ENCODE data around the gene KLF2.
A peak's percentile ranks its signal among the peaks of the same experiment; 100 is the strongest.

Gene KLF2

DNA sequence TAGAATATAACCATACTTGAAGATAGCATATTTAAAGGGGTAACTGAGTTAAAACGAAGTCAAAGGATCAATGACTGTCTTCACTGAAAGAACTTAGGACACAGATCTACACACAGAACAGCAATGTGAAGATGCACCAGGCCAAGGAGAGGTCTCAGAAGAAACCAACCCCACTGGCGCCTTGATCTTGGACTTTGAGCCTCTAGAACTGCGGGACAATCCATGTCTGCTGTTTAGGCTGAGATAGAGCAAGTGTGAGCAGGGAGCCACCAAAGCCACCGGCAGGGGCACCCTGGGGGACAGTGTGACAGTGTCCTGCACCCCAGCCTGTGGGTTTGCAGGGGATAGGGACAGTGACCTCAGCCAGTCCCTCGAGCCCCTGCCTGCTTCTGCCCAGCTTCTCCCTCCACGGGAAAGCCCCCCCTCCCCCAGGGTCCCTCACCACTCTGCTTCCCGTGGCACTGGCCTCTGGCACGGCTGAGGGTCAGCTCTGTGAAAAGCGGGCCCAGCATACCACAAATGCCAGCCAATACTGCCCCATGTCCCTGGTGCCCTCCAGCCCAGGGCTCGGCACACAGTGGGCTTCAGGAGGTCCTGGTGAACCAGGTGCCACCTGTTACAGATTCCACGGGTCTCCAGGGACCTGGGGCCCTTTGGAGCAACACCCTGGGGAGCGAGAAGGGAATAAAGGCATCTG is 40.8 kb downstream of the KLF2 start:
- no peak for DNase-seq (ENCODE audit: low spot score)

DNA sequence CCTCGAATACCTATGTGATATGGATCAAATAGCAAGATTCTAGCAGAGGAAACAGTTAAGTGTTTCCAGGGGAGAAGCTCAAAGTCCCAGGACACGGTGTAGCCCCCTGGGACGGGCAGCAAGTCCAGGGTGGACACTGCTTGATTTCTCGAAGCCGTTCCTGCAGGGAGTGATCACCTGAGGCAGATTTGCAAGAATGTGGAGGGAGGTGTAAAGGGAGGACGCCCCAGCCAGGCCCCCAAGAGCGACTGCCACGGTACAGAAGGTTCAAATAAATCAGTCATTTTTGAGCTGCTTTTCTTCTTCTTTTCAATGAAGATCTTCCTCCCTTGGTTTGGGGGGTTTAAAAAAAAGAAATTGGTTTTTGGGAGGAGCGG is 41.4 kb downstream of the KLF2 start:
- no peak for DNase-seq (ENCODE audit: low spot score)

DNA sequence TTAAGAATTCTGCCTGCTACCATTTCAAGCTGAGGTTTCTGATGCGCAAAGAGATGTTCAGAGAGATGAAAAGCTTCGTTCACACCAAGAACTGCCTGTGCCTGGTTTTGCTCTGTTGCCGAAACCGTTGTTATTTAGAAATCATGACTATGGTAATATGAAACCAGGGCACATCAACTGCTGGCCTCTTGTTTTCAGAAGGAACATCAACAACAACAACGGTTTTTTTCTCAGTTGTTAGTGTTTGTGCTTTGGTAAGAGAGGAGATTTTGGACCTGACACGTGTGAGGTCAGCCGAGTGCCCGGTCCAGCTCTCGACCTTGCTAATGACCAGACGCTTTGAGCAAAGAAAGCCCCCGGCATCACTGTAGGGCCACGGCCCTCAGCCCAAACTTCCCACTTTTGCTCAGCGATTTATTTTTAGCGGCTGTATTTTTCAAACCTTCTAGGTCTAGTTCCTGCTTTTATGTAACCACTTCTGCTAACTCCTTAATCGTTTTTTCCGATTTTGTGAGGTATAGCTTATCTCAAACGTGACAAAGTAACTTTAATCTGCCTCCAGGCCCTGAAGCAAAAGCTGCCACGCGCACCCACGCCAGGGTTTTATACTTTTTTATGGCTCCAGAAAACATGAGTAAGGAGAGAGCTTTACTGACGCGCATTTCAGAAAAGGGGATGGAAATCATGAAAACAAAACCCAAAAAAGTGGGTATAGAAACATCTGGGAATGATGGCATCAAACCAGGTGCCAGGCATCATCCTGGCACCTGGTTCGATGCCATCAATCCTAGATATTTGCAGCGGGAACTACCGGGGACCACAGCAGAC is 42.0 kb downstream of the KLF2 start:
- DNase-seq (ENCODE audit: low spot score), result no peak

DNA sequence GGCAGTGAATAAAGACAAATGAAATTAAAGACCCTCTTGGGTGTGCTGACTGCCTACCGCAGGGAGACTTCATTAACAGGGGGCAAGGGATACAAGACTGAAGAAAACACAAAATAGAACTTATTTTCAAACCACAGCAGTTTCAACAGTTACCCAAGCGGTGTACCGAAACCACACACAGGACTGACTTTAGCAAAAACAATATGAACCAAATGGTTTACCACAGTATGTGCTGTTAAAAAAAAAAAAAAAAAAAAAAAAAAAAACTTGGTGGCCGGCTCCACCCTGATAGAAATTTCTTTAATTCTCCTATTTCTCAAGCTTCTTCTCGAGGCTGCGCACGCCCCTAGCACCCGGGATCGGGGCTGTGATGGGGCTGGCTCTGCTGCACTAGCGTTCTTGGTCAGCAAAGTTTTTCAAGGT is 42.6 kb downstream of the KLF2 start:
- DNase-seq (ENCODE audit: low spot score), result no peak

DNA sequence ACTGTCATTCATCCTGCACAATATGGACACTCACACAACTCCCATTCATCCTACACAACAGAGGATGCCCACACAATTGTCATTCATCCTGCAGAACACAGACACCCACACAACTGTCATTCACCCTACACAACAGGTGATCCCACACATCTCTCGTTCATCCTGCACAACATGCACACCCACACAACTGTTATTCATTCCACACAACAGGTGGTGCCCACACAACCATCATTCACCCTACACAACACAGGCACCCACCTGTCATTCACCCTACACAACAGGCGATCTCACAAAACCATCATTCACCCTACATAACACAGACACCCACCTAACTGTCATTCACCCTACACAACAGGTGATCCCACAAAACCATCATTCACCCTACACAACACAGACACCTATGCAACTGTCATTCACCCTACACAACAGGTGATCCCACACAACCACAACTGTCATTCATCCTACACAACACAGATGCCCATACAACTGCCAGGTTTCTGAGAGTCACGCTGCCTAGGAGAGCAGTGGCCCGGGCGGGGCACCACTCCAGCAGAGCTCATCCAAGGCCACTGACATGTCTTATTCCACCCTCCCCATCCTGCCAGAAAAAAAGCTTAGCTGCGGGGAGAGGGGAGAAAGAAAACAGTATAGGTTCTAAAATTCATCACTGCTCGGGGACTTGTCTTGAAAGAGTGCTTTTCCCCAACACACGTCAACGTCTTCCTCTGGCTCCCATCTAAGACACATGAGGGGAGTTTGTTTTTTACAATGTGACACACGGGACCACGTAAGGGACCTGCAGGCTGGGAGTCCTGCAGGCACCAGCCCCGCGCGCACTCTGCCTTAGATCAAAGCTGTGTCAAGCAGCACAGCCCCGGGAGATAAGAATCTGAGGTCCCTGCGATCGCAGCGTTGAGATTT is 44.0 kb downstream of the KLF2 start:
- DNase-seq (ENCODE audit: low spot score), result no peak

DNA sequence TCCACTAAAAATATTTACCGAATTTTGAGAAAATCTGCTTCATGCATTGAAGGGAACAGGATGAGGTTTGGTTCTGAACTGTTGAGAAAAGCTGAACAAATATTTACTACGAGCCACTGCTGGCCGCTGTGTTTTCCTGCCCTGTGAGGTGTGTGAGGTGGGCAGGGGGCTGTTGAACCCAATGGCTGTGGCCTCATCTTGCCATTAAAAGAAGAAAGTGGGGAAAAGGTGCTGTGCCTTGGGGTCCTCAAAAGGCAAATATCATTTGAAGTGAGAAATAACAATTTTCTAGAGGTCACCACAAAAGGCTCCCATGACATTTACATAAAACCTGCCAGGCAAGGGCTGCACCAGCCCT is 44.7 kb downstream of the KLF2 start:
- DNase-seq (ENCODE audit: low spot score), result no peak

DNA sequence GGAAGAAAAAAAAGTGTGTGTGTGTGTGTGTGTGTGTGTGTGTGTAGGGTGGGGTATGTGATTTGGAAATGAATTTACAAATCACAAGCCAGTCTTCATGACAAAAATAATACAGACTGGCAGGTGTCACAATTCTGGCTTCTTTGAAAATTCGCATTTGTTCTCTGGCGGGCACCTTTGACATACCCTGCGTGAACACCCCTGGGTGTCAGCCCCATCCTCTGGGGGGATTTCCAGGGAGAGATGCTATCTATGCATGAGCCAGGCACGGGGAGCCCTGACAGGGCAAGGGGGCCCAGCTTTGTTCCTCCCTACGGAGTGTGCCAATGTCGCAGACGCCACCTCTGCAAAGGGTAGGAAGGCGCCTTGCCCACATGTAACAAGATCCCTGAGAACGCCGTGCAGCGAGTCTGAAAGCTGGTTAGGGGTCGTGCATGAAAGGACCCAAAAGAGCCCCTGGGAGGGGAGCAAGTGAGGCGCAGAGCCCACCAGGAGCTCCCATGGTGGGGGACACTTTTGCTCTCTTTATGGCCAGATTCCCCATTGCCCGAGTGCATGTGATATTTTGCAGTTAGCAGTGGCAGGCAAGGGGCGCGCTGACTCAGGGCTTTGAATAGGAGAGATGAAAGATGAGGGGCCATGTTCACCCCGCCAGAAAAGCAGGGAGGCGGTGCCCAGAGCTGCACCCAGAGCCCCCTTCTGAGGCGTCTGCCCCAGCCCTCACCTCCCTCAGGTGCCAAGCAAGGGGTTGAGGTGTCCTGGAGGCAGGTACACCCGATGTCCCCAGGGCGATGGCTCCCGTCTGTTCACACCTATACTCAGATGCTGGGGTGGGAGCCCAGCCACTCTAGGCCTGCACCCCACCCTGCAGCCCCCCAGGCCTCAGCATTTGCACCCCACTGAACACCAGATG is 45.3 kb downstream of the KLF2 start:
- no peak for DNase-seq (ENCODE audit: low spot score)

DNA sequence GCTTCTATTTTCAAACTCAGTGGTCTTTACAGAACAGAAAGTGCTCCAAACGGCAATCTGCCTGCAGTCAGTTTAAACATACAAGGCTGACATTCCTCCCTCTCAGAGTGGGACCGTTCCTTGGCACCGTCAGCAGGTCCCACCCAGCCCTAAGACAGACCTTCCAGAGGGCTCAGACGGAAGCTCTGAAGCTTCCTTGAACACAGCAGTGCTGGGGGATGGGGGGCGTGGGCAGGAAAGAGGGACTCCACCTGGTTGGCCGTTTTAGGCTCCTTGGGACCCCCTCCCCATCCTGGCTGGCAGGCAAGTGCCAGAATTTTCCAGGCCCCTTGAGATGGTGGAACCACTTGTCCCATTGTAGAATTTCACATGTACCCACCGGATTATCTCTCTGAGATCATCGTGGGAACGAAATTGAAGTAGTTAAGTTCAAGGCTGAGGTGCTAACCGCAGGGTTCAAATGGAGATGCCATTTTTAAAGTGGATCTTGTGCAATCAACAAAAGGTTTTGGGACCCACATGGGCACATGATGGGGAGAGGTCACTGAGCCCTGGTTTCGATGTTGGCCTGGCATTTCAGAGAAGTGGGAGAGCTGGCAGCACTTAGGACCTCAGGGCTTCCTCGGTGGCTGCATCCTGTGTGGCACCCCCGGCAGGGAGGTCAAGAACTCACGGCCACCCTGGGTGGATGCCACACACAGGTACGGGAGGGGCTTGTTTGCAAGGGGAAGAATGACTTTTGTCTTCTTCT is 46.2 kb downstream of the KLF2 start:
- no peak for DNase-seq (ENCODE audit: low spot score)

DNA sequence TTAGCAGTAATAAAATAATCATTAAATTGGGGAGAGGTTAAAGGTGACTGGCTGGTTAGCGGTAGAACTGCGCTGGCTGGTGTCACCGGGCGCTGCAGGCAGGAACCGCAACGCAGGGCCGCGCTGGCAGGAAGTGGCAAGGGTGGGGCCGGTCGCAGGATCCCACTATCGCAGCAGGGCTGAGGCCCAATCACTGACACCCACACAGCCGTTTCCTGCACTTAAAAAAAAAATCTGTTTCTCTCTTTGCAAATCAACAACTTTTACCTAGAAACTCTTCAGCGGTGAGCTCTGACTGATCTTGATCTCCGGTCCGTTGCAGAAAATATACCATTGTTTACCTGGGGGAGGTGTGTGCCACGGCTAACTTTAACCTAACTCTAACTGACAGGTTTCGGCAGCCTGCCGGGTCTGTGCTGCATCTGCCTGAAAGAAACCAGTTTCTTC is 46.9 kb downstream of the KLF2 start:
- no peak for DNase-seq (ENCODE audit: low spot score)

DNA sequence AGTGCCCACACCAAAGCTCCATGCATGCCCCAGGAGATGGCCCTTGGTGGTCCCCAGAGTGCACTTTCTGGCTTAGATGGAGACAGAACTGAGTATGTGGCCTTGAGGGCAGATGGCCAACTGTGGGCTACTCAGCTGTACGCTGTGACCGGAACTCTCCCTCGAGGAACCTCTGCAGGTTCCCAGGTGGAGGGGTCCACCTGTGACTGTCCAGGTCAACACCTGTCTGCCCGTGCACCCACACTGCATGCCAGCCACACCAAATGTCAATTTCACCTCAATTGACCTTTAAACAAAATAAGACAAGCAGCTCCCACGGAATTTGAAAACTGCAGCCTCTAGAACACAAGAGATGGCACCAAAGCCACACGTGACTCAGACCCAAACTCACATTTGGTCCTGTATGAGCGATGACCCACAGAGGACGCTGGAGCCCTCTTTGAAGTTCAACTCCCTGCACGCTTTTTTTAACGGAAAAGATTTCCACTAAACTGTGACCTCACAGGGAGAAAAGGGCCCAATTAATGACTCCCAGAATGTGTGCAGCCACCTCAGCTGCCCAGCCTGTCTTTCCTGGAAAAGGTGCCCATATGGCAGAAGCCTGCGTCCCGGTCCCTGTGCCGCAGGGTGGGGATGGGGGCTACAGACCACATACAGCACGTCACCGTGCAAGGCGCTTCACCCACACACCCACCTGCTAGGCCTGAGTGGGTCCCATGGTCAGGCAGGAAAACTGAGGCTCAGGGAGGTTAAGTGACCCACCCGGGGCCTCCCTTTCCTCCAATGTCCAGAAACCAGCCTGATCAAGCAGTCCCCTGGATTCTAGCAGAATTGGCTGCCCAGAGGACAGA is 47.7 kb downstream of the KLF2 start:
- no peak for DNase-seq (ENCODE audit: low spot score)

DNA sequence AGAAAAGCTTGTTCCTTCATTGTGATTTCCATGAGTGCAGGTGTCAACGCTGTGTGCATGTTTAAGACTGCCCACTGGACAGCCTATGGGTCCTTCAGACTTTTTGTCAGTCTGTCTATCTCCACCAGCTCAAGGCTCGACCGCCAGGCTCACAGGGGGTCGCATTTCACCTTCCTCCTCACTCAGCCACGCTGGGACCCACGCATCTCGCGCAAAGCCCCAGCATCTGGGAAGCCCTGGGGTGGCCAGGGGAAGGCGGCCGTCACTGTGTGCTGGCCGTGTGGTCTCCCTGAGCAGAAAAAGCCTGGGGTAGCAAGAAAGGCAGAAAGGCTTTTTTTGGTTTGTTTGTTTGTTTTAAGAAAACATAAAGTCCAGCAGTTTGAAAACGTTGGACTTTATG is 48.5 kb downstream of the KLF2 start:
- DNase-seq (ENCODE audit: low spot score), result no peak

DNA sequence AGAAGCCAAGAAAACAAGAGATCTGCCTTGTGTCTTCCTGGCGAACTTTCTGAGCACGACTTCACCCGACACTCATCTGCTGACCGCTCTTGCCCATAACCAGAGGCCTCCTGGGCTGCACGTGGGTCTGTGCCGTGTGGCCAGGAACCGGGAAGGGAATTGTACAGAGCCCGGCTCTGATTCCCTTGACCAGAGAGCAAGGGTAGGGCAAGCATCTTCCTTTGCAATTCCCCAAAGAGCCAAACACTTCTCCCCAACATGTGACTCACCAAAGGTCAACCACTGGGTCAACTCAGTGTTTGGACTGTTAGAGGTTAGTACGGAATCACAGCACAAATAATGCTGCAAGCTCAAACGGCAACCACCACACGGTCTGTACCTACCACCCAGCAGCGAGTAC is 48.9 kb downstream of the KLF2 start:
- DNase-seq (ENCODE audit: low spot score), result peak; percentile 50

DNA sequence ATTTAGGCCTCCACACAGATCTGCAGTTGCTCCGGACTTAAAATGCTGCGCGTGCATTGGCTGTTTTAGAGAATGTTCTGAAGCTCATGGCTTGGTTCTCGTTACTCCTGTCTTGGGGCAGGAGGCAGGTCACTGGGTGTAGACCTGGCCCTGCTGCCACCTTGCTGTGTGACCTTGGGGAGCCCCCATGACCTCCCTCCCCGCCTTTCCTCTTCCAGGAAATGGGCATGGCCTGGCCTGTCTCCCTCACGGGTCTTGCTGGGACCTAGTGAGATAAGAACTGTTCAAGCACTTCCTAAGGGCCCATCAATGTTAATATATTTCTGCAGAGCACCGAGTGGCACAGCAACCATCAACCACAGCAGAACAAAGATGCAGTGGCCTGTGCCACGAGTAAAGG is 49.4 kb downstream of the KLF2 start:
- no peak for DNase-seq (ENCODE audit: low spot score)

DNA sequence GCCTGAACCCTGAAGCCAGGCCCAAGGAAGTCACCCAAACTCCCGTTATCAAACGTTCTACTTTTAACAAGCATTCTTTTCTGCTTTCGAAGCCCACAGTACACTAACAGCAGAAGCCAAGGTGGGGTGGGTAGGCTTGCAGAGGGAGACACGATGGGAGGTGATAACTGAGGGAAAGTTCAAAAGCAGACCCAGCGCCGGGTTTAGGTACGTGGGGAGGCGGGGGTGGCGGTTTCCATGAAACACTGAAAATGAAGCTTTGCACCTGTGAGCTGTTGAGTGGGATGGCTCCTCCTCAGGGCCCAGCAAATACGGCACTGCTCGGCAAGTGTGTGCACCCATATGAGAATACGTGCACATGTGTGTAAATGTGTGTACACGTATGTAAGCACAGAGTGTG is 49.8 kb downstream of the KLF2 start:
- DNase-seq (ENCODE audit: low spot score), result no peak

DNA sequence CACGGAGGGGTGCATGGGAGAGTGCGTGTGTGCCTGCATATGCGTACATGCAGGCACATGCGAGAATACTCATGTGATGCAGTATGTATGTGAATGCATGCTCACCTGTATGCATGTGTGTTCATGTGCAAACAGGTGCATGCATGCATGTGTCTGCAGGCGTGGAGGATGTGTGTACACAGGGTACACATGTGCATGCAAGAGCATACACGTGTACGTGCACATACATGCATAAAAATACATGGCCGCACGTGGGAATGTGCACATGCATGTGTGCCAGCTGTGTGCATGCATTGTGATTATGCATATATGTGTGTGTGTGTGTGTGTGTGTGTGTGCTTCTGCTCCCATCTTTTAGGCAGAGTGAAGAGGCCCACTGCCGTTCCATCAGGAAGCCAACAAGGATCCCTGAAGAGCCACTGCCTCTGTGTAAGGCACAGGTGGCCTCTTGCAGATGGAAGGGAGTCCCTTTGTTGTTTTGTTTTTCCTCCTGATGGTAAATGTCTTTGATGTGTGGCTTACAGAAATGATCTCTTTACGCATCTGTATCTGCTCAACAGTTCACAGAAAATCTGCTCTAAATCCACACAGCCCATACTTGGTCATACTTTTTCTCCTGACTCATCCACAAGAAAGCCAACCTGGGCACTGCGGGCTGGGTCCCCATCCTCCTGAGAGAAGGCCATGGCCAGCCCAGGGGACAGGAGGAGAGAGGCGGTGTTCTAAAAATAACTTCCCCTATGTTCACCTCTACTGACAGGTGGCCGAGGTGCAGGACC is 50.7 kb downstream of the KLF2 start:
- no peak for DNase-seq (ENCODE audit: low spot score)

DNA sequence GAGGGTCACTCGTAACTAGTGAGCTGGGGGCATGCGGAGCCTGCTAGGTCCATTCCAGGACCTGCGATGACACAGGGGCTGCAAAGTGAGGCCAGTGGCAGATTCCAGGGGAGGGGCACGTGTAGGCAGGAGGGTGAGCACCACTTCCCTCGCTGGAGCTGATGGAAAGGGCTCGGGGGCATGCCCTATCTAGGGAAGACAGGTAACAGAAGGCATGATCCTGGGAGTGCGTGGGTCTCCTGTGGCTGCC is 51.2 kb downstream of the KLF2 start:
- no peak for DNase-seq (ENCODE audit: low spot score)

DNA sequence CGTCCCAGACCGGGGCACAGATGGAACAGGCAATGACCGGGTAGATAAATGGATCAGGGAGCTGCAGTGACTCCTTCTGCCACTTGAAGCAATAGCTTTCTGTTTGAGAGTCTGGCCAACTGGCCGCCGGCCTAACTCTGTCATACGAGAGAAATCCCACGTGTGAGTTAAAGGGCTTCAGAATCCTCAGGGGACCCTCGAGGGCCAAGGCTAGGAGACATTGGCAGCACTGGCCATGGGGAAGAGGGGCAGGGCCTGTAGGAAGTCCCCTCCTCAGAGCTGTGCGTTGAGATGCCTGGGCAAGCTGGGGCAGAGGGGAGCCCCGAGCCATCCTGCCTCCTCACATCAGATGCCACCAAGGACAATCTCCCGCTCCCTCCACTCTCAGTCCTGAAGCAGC is 51.6 kb downstream of the KLF2 start:
- DNase-seq (ENCODE audit: low spot score), result no peak

DNA sequence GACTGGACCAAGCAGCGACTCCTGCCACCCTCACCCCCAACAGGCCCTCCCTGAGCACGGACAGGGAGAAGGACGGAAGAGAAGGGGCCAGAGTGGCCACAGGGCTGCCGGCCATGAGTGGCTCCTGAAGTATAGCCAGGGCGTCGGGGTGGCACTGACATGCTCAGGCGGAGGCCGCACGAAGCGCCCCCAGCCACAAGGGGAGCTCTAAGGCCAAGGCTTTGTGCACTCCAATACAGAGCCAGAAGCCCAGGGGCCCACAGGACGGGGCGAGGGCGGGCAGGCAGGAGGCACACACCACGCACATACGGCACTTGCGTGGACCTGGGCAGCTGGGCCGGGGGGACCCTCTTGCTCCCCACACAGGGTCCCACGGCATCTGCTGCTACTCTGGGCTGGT is 52.0 kb downstream of the KLF2 start:
- peak; percentile 75 for DNase-seq (ENCODE audit: low spot score)

DNA sequence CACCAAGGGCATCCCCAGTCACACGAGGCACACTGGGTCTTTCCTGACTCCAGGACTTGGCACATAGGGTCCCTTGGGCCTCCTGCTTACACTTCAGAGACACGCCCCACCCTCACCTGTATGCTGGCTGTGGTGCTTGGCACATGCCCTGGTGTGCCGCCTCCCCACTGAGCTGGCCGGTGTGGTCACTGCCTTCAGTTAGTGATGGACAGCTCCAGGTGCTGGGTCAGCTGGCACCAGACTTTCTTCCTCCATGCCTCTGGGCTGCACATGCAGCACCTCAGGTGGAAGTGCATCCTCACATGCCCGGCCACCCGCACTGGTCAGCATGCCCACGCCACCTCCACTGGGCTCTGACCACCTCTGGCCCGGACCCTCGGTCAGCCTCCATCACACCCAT is 52.9 kb downstream of the KLF2 start:
- DNase-seq (ENCODE audit: low spot score), result no peak
